Transverse colon (tissue), 4 donors: ENCODE measurements around the gene MGAT5. TPM values are rescaled to one million over a fixed set of nuclear protein-coding genes. Genes with fewer than 3 reads are reported as not detected.
A peak's percentile ranks its signal among the peaks of the same experiment; 100 is the strongest.

ENCODE experiments used
- DNase-seq: peaks from one replicate; pipeline ENCODE4 v3.0.0-alpha.2; 2019
- H3K27ac ChIP-seq, 4 donors: fragments of 200-600 bp; sonication (generic); 2 replicates each; pipeline ENCODE4 v1.5.1; 2016 to 2018; ENCODE audit warnings: inconsistent platforms in 4 of 4
- H3K27me3 ChIP-seq: fragments of 200-600 bp; sonication (generic); 2 replicates; pipeline ENCODE4 v1.5.1; 2017; ENCODE audit warnings: inconsistent platforms
- H3K36me3 ChIP-seq, 4 donors: fragments of 200-600 bp; sonication (generic); 2 replicates each; pipeline ENCODE4 v1.5.1; 2017 to 2019; ENCODE audit warnings: inconsistent platforms in 4 of 4
- H3K4me1 ChIP-seq, 4 donors: fragments of 200-600 bp; sonication (generic); 2 replicates each; pipeline ENCODE4 v1.5.1; 2017 to 2020; ENCODE audit warnings: inconsistent platforms in 4 of 4
- H3K4me3 ChIP-seq, 4 donors: fragments of 200-600 bp; sonication (generic); 1 replicate in 1 of 4; 2 replicates in 3 of 4; pipeline versions ENCODE4 v1.5.1 to v1.6.1; 2017 to 2019; ENCODE audit warnings: inconsistent platforms in 4 of 4
- H3K9me3 ChIP-seq, 2 donors: fragments of 200-600 bp; sonication (generic); 2 replicates each; pipeline ENCODE4 v1.5.1; 2017 to 2019; ENCODE audit warnings: inconsistent platforms in 2 of 2
- CTCF ChIP-seq, 5 experiments: fragments of 200-600 bp in 3 of 5; fragments of 450-650 bp in 2 of 5; sonication (generic) in 3 of 5; IDR thresholded peaks; 1 replicate in 2 of 5; 2 replicates in 3 of 5; pipeline ENCODE4 v1.5.1; 2016 to 2017; ENCODE audit warnings: antibody characterized with exemption in 5 of 5, inconsistent platforms in 3 of 5, mild to moderate bottlenecking in 2 of 5, moderate library complexity in 1 of 5
- EP300 ChIP-seq: sonication (generic); formaldehyde crosslinking; IDR thresholded peaks from one replicate; pipeline ENCODE4 v1.6.1; 2017; ENCODE audit warnings: antibody characterized with exemption, low read depth
- POLR2A ChIP-seq: fragments of 450-650 bp; IDR thresholded peaks from one replicate; pipeline ENCODE4 v1.6.1; 2016; ENCODE audit warnings: antibody characterized with exemption, mild to moderate bottlenecking, moderate library complexity
- POLR2AphosphoS5 ChIP-seq, 3 donors: sonication (generic); formaldehyde crosslinking; IDR thresholded peaks; one replicate each; pipeline ENCODE4 v1.6.1; 2016; ENCODE audit warnings: antibody characterized with exemption in 3 of 3
- WGBS, 2 donors: methylation state at CpG; one replicate each; pipeline ENCODE4 v1.1.5; 2018; ENCODE audit warnings: low coverage in 1 of 2; 5-methylcytosine and 5-hydroxymethylcytosine counted together
- in situ Hi-C, 4 donors: fragments of 200-750 bp; cut with MboI; loops; one replicate each; pipeline versions ENCODE4 v1.15.0 to v1.15.1; 2017; ENCODE audit warnings: low sequenced_read_pairs in 3 of 4, low pct_ligation_motif_present in 1 of 4, low pct_unique_long_range_greater_than_20kb in 1 of 4
- intact Hi-C: fragments of 100-400 bp; cut with DNase I; formaldehyde crosslinking; loops from one replicate; pipeline ENCODE4 v1.15.1; 2023; ENCODE audit warnings: low total_unique reads
- total RNA-seq, 4 donors: library from RNA; depleted of rRNA; stranded (reverse); fragments of >200 nt; gene quantifications; one replicate each; pipeline ENCODE4 v1.1.0, GENCODE V29; 2016

Gene MGAT5
- total RNA-seq, 4 donors from 2014 or later: 23.6 to 67.6 (median 55.2) TPM

- TF ChIP-seq CTCF (IDR thresholded peaks at IDR 0.05) (no peak), POLR2A (no peak), EP300 (no peak), POLR2AphosphoS5 (IDR thresholded peaks at IDR 0.05) (no peak)
- no peaks in the 10 kb centered on the region for H3K9me3 ChIP-seq
- no peak for DNase-seq
- in situ Hi-C loops: no loop called here
- intact Hi-C loops: no loop called here
- no peak overlapping the region for H3K27ac ChIP-seq
- no peaks in the 10 kb centered on the region for H3K27me3 ChIP-seq
- peaks cover 0 to 8% (median 2%) of the 10 kb centered on the region in 4 donors for H3K4me1 ChIP-seq
- WGBS, 2 donors: 91 to 100% methylated on average over 2 to 3 of the region's 3 CpGs
- no peak overlapping the region for H3K4me3 ChIP-seq
- peaks cover 0 to 10% (median 0%) of the 10 kb centered on the region in 4 donors for H3K36me3 ChIP-seq
Measured at GRCh38 chr2:134354611-134355010, 100.7 kb downstream of the MGAT5 start.

GRCh38 chr2:134357814-134358213 lies 103.9 kb downstream of the MGAT5 start:
- TF ChIP-seq POLR2AphosphoS5 (IDR thresholded peaks at IDR 0.05): no peak
- no peak for TF ChIP-seq POLR2A
- no peak for TF ChIP-seq EP300
- TF ChIP-seq CTCF (IDR thresholded peaks at IDR 0.05): no peak
- in situ Hi-C loops (no loop called here), intact Hi-C loops (no loop called here)
- Histone ChIP-seq H3K36me3 (no peaks in the 10 kb centered on the region), H3K27me3 (no peaks in the 10 kb centered on the region), H3K27ac (no peak overlapping the region), H3K9me3 (no peaks in the 10 kb centered on the region), H3K4me1 (peaks cover 0 to 29% (median 14%) of the 10 kb centered on the region in 4 donors), H3K4me3 (no peak overlapping the region)
- WGBS, 2 donors: 93 to 94% methylated on average over 3 of the region's 3 CpGs
- no peak for DNase-seq

GRCh38 chr2:134359367-134360081 lies 105.7 kb downstream of the MGAT5 start:
- TF ChIP-seq POLR2AphosphoS5 (IDR thresholded peaks at IDR 0.05) (peak in 2 of 3 donors; percentile 10 to 44), POLR2A (no peak)
- H3K27me3 ChIP-seq: no peaks in the 10 kb centered on the region
- intact Hi-C loops: no loop called here
- DNase-seq: peak; percentile 50
- no peak overlapping the region for H3K4me3 ChIP-seq
- 43 to 48% methylated on average over 8 to 10 of the region's 10 CpGs for WGBS, 2 donors
- no peaks in the 10 kb centered on the region for H3K36me3 ChIP-seq
- H3K27ac ChIP-seq: peak overlapping the region in 1 of 4 donors; percentile 11
- peaks cover 0 to 29% (median 14%) of the 10 kb centered on the region in 4 donors for H3K4me1 ChIP-seq
- no peaks in the 10 kb centered on the region for H3K9me3 ChIP-seq
- in situ Hi-C loops: no loop called here

- Histone ChIP-seq H3K4me3 (no peak overlapping the region), H3K36me3 (no peaks in the 10 kb centered on the region), H3K4me1 (peaks cover 0 to 29% (median 12%) of the 10 kb centered on the region in 4 donors), H3K27me3 (no peaks in the 10 kb centered on the region), H3K9me3 (no peaks in the 10 kb centered on the region), H3K27ac (peak overlapping the region in 1 of 4 donors; percentile 4)
- 50 to 62% methylated on average over 3 to 10 of the region's 10 CpGs for WGBS, 2 donors
- TF ChIP-seq EP300 (no peak), POLR2AphosphoS5 (IDR thresholded peaks at IDR 0.05) (no peak), CTCF (IDR thresholded peaks at IDR 0.05) (no peak), POLR2A (no peak)
- intact Hi-C loops: no loop called here
- in situ Hi-C loops: no loop called here
- no peak for DNase-seq
Measured at GRCh38 chr2:134360745-134361487, 107.0 kb downstream of the MGAT5 start.
